Measurements from ENCODE around the gene AKNA.

Gene AKNA

GRCh38 chr9:114374936-114375335, 12.8 kb downstream of the AKNA start:
- DNase-seq, result no peak

GRCh38 chr9:114373960-114374730, 13.6 kb downstream of the AKNA start:
- no peak for DNase-seq

- no peak for DNase-seq
Observed at GRCh38 chr9:114372921-114373448, 14.8 kb downstream of the AKNA start.

- DNase-seq, result no peak
Observed at GRCh38 chr9:114371973-114372917, 15.5 kb downstream of the AKNA start.

- no peak for DNase-seq
Observed at GRCh38 chr9:114371343-114371944, 16.3 kb downstream of the AKNA start.

GRCh38 chr9:114370968-114371320, 16.8 kb downstream of the AKNA start:
- no peak for DNase-seq

GRCh38 chr9:114370251-114370967, 17.4 kb downstream of the AKNA start:
- peak; percentile 28 for DNase-seq

- DNase-seq, result no peak
Observed at GRCh38 chr9:114369216-114370130, 18.3 kb downstream of the AKNA start.

- DNase-seq, result no peak
Observed at GRCh38 chr9:114367772-114368569, 19.8 kb downstream of the AKNA start.

GRCh38 chr9:114367366-114367765, 20.4 kb downstream of the AKNA start:
- no peak for DNase-seq

GRCh38 chr9:114366334-114367128, 21.3 kb downstream of the AKNA start:
- DNase-seq, result no peak

- no peak for DNase-seq
Observed at GRCh38 chr9:114365194-114365593, 22.6 kb downstream of the AKNA start.

GRCh38 chr9:114364134-114365041, 23.4 kb downstream of the AKNA start:
- DNase-seq, result no peak

GRCh38 chr9:114363424-114363823, 24.4 kb downstream of the AKNA start:
- no peak for DNase-seq

GRCh38 chr9:114362394-114362793, 25.4 kb downstream of the AKNA start:
- DNase-seq, result no peak

- DNase-seq, result no peak
Observed at GRCh38 chr9:114361542-114361941, 26.2 kb downstream of the AKNA start.

- no peak for DNase-seq
Observed at GRCh38 chr9:114359801-114360200, 28.0 kb downstream of the AKNA start.

GRCh38 chr9:114357911-114358328, 29.9 kb downstream of the AKNA start:
- no peak for DNase-seq

- no peak for DNase-seq
Observed at GRCh38 chr9:114357360-114357759, 30.4 kb downstream of the AKNA start.
